ENCODE results near the gene HABP2. TPM values are rescaled to one million over a fixed set of nuclear protein-coding genes. Genes with fewer than 3 reads are reported as not detected.

The HABP2 gene
- total and polyA plus RNA-seq, 11 donors = 0.23 to 0.30 TPM; not detected in 9

- H3K27me3 ChIP-seq = peaks cover 0 to 9% (median 0%) of the 10 kb centered on the region in 9 donors
- TF ChIP-seq CTCF (IDR thresholded peaks at IDR 0.05) = no peak
- no peak for TF ChIP-seq POLR2A (IDR thresholded peaks at IDR 0.05)
- H3K27ac ChIP-seq = no peak overlapping the region
- H3K4me1 ChIP-seq = peaks cover 0 to 17% (median 0%) of the 10 kb centered on the region in 12 donors
- H3K36me3 ChIP-seq = no peaks in the 10 kb centered on the region
- no peak overlapping the region for H3K4me3 ChIP-seq
- ATAC-seq = peak in 1 of 4 donors; percentile 45
- no peaks in the 10 kb centered on the region for H3K9me3 ChIP-seq
- intact Hi-C loops (cut with DNase I) = no loop called here
- peak in 1 of 5 donors; percentile 34 for DNase-seq
- WGBS, 4 donors = 32 to 55% (median 36%) methylated on average over 8 to 9 of the region's 9 CpGs
Measured at GRCh38 chr10:113557424-113557862, 4.6 kb downstream of the HABP2 start.

- no peak for TF ChIP-seq CTCF (IDR thresholded peaks at IDR 0.05)
- no peak for TF ChIP-seq POLR2A (IDR thresholded peaks at IDR 0.05)
- H3K9me3 ChIP-seq = no peaks in the 10 kb centered on the region
- peak overlapping the region in 3 of 12 donors; percentile 2 to 28 (median 12) for H3K4me3 ChIP-seq
- DNase-seq (no peak), ATAC-seq (no peak)
- 17 to 30% (median 24%) methylated on average over 9 of the region's 9 CpGs for WGBS, 4 donors
- peaks cover 0 to 9% (median 0%) of the 10 kb centered on the region in 9 donors for H3K27me3 ChIP-seq
- intact Hi-C loops (cut with DNase I) = no loop called here
- peaks cover 0 to 17% (median 0%) of the 10 kb centered on the region in 12 donors for H3K4me1 ChIP-seq
- no peak overlapping the region for H3K27ac ChIP-seq
- H3K36me3 ChIP-seq = no peaks in the 10 kb centered on the region
Measured at GRCh38 chr10:113557903-113558321, 5.1 kb downstream of the HABP2 start.

GRCh38 chr10:113560071-113560470 is 7.2 kb downstream of the HABP2 start:
- no peak overlapping the region for H3K27ac ChIP-seq
- H3K27me3 ChIP-seq = peaks cover 0 to 6% (median 0%) of the 10 kb centered on the region in 9 donors
- no peaks in the 10 kb centered on the region for H3K36me3 ChIP-seq
- no peak overlapping the region for H3K4me3 ChIP-seq
- H3K4me1 ChIP-seq = peaks cover 0 to 19% (median 0%) of the 10 kb centered on the region in 12 donors
- H3K9me3 ChIP-seq = no peaks in the 10 kb centered on the region
- 73 to 97% (median 88%) methylated on average over 5 of the region's 5 CpGs for WGBS, 4 donors
- intact Hi-C loops (cut with DNase I) = loop anchor here in 3 of 10 donors (5.0 to 10.0 kb wide), 6 partner anchors 38 to 1075 kb away; no protein-coding TSS in a partner anchor
- DNase-seq (no peak), ATAC-seq (no peak)
- TF ChIP-seq CTCF (IDR thresholded peaks at IDR 0.05) (no peak), POLR2A (IDR thresholded peaks at IDR 0.05) (no peak)

DNA sequence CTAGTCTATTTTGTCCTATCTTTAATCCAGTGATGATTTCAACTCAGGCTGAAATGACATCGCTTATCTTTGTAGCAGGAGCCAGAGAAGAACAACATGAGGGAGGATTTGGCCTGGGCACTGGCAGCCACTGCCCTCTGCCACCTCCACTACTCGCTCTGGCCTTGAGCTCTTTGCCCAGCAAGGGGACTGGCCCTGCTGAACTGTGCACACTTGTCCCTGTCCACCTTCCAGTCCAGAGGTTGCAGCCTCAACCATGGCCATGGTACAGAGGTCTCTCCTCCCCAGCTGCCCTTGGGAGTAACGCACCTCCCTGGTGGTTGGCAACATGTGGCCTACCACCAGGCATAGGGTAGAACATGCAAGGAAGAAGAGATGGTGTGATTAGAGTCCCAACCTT is 8.4 kb downstream of the HABP2 start:
- Histone ChIP-seq H3K36me3 (no peaks in the 10 kb centered on the region), H3K4me1 (peaks cover 0 to 19% (median 0%) of the 10 kb centered on the region in 12 donors), H3K27me3 (peaks cover 0 to 4% (median 0%) of the 10 kb centered on the region in 9 donors), H3K9me3 (no peaks in the 10 kb centered on the region), H3K4me3 (no peak overlapping the region), H3K27ac (no peak overlapping the region)
- TF ChIP-seq POLR2A (IDR thresholded peaks at IDR 0.05) (no peak), CTCF (IDR thresholded peaks at IDR 0.05) (no peak)
- DNase-seq = no peak
- WGBS, 4 donors = 89 to 95% (median 92%) methylated on average over 3 of the region's 3 CpGs
- intact Hi-C loops (cut with DNase I) = loop anchor here in 3 of 10 donors (5.0 to 10.0 kb wide), 6 partner anchors 39 to 1076 kb away; no protein-coding TSS in a partner anchor
- ATAC-seq = no peak

All from heart left ventricle (tissue), 16 donors.